Activated T-cell treated with anti-CD3 and anti-CD28 coated beads for 4 hours (primary cell): ENCODE data around the gene DCAF8L2.
"Not testable (repeated sequence)": the region's sequence is repeated elsewhere in the genome, so short reads cannot be mapped to it uniquely, and the experiment has no call there.

Source experiments
- DNase-seq: peaks from one replicate; pipeline ENCODE4 v3.0.0-alpha.2; 2020

DCAF8L2 gene

DNA sequence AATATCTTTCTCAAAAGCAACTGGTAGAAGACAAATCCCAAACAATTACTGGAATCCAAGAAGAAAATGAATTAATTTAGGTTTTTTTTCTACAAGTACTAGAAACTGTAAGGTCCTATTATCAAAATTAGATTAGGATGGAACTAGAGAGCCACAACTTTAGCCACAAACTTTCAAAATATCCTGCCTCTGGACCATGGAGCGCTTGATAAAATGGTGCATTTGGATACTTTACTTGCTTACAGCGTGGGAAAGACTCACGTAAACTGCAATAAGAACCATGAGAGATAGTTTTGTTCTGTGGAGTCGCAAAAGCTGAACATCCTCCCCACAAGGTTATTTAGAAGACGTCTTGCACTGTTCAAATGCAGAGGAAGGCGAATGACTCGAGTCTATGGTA lies at the start of gene DCAF8L2:
Gene DCAF8L2 (plus strand): TSS at position 301 of the 400 bp plus-strand sequence. CDS start 156,552 bp downstream, outside the sequence.
- no peak for DNase-seq

DNA sequence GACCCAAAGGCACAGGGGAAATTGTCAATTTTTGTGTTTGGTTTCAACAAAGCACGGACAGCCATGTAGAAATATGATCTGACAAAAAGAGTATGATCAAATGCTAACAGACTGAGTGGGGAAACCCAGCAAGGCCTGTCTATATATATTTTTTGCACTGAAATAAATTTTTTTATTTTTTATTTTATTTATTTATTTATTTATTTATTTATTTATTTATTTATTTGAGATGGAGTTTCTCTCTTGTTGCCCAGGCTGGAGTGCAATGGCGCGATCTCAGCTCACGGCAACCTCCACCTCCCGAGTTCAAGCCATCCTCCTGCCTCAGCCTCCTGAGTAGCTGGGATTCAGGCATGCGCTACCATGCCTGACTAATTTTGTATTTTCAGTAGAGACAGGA lies 49.0 kb upstream of the DCAF8L2 start:
- not testable (repeated sequence) for DNase-seq

GRCh38 chrX:27548624-27549023 lies 41.5 kb upstream of the DCAF8L2 start:
- no peak for DNase-seq

- no peak for DNase-seq
These were observed 40.5 kb upstream of the DCAF8L2 start for GRCh38 chrX:27549688-27550087.

DNA sequence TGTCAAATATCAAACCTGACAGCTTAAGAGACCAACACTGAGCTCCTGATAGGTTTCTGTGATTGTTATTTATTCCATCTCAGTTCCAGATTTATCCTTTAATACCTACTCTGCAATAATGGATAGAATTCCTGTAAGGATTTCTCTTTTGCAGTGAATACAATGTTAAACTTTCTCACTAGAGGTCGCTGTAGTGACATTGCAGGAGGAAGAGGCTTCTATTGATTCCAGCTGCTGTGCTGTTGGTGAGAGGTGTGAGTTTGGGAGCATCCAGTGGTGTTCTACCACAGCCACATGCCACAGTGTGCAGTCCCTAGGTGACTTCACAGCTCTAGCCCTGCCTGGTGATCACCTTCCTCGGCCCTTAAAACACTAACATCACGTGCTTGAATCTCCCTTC lies 34.6 kb upstream of the DCAF8L2 start:
- no peak for DNase-seq

DNA sequence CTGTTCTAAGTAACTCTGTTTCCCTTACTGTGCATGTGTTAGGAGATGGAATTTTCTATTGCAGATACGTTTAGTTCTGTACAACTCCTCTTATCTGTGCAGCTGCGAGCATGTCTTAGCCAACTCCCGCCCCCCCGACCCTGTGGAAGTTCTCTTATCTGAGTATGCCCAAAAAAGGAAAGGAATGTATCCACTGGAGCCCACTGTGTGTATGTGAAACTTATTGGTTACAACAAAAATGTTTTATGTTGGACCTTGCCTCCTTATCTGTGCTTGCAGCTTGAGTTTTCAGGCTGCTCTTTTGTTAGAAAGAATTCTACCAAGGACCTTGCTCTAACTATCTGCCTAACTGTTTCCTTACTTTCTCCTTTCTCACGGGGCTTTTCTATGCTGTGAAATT lies 24.2 kb upstream of the DCAF8L2 start:
- DNase-seq = no peak

GRCh38 chrX:27571164-27571563 lies 19.0 kb upstream of the DCAF8L2 start:
- no peak for DNase-seq

- no peak for DNase-seq
These were observed 14.6 kb upstream of the DCAF8L2 start for GRCh38 chrX:27575565-27575964.

DNA sequence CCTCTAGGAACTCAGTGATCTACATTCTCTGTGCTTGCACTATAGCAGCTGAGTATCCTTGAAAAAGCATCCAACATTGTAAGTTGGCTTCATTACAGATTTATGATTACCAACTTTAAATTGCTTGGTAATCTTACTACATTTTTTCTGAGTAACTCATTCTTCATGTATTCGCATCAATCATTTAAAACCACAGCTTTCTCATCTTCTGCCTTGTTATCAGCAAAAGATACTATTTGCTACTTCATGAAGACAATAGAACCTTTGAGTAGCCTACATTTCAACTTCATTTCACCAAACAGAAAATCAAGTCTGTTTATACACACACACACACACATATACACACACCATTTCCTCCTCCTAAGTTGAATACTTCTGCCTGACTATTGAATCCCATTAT lies 6.2 kb upstream of the DCAF8L2 start:
- no peak for DNase-seq

GRCh38 chrX:27591938-27592337 lies 1.8 kb downstream of the DCAF8L2 start:
- DNase-seq = no peak

- DNase-seq = no peak
These were observed 7.4 kb downstream of the DCAF8L2 start for GRCh38 chrX:27597508-27597907.

GRCh38 chrX:27598312-27598711 lies 8.2 kb downstream of the DCAF8L2 start:
- no peak for DNase-seq

DNA sequence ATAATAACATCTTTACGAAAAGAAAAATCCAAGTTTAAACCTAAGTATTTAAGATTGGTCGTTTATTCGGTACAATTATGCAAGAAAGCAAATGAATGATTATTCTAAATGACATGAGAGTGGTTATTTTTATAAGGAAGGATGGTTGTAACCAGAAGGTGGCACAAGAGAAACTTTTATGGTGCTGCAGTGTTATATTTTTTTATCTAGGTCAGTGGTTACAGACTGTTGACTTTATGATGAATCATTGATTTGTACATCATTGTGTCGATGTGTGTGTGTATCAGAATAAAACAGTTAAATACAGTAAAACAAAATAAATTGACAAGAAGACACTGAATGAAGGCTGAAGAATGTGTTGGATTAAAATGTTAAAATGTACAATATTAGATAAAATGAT lies 9.8 kb downstream of the DCAF8L2 start:
- DNase-seq = no peak

- DNase-seq = no peak
These were observed 10.5 kb downstream of the DCAF8L2 start for GRCh38 chrX:27600686-27601085.

DNA sequence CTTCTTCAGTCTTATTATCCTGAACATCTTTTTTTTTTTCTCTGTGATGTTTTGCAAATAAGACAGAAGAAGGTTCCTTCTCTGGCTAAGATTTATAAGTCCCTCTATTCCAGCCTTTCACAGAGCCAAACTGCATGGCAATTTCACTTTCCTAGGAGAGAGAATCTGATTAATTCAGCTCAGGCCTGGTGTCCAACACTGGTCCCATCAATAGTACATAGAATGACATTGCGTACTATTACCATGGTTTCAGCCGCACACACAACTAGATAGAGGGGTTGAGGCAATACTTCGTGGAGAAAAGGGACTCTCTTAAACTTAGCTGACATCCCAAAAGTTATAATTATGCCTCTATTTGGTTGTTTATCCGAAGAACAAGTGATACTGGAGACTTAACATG lies 18.5 kb downstream of the DCAF8L2 start:
- DNase-seq = no peak

- no peak for DNase-seq
These were observed 29.3 kb downstream of the DCAF8L2 start for GRCh38 chrX:27619459-27619858.

- no peak for DNase-seq
These were observed 29.8 kb downstream of the DCAF8L2 start for GRCh38 chrX:27619975-27620374.

GRCh38 chrX:27622883-27623282 lies 32.7 kb downstream of the DCAF8L2 start:
- DNase-seq = no peak

DNA sequence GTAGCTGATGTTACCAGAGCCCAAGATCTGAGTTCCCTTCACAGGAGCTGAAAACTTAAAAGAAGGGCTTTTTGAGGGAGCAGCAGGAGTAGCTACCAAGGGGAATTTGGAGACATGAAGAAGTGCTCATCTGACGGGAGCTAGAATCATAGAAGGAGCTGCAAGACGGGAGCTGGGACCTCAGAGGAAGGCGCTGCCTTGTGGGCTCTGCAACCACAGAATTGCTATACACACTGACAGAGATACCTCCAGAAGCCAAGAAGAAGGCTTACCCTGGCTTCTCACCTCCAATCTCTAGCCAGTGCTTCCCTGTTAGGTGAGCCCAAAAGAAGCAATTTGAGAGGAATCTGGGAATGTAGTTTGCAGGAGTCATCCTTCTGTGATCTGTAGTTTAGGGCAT lies 35.9 kb downstream of the DCAF8L2 start:
- DNase-seq = no peak

GRCh38 chrX:27633328-27633727 lies 43.2 kb downstream of the DCAF8L2 start:
- DNase-seq = no peak

DNA sequence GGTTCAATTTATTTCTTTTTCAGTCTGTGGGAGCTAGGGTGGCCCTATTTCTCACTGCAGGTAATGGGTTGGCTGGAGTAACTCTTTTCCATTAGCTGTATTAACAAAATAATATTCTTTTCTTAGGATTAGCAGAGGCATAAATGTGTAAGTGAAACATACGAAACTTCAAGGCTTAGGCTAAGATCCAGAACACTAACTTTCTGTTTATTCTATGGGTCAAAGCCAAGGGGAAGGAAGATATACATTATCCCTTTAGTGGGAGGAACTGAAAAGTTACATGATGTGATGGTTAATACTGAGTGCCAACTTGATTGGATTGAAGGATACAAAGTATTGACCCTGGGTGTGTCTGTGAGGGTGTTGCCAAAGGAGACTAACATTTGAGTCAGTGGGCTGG lies 66.4 kb downstream of the DCAF8L2 start:
- no peak for DNase-seq

DNA sequence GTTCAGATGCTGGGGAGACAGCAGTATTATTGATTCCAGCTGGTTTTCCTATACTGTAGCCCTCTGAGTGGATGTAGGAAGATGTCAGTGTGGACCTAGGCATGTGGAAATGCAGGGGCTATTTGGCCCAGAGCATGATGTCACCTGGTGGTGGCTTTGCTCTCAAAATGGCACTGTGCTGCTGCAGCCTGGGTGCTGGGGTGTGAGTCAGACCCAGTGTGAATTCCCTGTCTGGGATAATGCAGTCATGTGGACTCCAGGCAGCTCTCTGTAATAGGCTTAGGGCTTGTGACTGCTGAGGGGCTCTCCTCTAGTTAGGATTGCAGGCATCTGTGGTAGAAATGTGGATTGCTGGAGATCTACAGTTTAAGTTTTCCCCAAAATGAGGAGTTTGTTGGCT lies 70.7 kb downstream of the DCAF8L2 start:
- no peak for DNase-seq

DNA sequence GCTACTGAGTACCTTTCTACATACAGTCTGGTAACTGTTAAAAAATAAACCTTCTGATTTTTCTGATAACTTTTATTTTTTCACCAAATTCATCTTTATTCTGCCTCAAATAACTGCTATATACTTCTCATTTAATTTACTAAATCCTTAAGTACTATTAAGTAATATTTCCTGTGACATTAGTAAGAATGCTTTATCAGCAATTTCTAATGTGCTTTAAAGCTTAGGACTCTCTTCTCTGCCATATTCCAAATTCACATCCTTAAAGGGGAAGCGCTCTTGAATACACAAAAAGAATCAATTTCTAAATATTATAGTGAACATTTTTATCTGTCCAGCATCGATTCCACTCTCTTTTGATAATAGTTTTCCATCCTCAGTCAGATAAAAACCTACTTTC lies 81.1 kb downstream of the DCAF8L2 start:
- DNase-seq = no peak

- no peak for DNase-seq
These were observed 84.3 kb downstream of the DCAF8L2 start for GRCh38 chrX:27674491-27674890.

- no peak for DNase-seq
These were observed 85.3 kb downstream of the DCAF8L2 start for GRCh38 chrX:27675493-27675892.

DNA sequence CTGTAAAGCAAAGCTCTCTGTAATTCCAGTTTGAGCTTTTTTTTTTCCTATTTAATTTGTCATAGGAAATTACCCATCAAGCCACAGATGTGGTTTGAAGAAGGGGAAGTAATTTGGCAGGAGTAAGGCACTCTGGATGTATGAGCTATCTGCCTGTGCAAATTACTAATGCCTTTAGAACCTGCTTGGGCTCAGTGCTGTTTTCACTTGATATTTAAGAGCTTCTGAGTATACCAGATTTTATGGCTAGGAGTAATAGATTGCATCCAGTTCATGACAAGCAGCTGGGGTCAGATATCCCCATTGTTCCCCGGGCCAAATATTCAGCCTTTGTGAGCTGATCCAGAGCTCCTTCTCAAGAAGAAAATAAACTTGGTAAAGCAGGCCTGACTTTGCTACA lies 89.1 kb downstream of the DCAF8L2 start:
- DNase-seq = no peak
